Measurements from ENCODE around the gene VPS13C.
A peak's percentile ranks its signal among the peaks of the same experiment; 100 is the strongest.

Gene VPS13C

DNA sequence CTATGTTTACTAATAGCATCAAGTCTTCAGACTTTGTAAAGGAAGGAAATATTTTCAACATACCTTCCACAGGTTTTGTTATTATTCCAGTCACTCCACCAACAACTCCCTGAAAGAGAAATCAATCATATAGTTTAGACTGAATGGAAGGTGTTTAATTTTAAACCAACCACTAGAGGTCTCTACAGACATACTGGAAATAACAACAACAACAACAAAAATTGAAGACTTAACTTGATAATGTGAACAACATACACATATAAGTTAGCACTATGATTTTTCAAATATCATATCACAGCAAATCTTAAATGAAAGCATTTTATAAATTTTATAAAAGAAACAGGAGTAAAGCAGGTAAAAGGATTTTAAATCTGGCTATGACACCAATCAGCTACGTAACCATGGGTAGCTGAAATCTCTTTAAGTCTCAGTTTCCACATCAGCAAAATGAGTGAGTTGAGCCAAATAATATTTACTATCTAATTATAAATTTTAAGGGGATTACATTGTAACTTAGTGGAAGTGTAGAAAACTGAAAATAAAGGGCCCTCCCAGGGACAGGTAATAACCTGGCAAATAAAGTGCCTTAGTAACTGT lies 188.2 kb downstream of the VPS13C start:
- DNase-seq (ENCODE audit: low read depth in 2 of 3, low spot score in 1 of 3): no peak

DNA sequence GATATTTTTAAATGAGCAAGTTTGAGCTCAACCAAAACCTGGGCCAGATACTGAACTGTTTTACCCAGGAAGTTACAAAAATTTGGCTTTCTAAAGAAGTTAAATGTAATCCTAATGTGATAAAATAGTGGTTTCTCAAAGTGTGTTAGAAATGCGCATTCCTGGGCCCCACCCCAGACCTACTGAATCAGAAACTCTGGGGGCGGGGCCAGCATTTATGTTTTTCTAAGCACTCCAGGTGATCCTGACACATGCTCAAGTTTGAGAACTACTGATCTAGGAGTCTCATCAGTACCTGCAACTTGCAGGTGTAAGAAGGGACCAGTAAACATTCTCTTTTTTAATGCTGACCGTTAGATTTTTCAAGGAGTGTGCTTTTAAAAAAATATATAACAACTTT lies 190.6 kb downstream of the VPS13C start:
- no peak for DNase-seq (ENCODE audit: low read depth in 2 of 3, low spot score in 1 of 3)

DNA sequence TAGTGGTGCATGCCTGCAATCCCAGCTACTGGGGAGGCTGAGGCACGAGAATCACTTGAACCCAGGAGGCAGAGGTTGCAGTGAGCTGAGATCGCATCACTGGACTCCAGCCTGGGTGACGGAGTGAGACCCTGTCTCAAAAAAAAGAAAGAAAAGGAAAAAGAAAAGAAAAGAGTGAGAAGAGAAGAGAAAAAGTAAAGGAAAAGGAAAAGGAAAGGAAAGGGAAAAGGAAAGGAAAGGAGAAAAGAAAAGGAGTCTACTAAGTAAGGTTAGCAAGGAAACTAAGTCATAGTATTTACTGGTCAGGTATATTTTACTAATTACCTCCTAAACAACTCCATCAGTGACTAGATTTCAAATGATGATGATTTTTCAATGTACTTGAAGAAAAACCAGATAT lies 198.3 kb downstream of the VPS13C start:
- DNase-seq (ENCODE audit: low read depth in 2 of 3, low spot score in 1 of 3): no peak

DNA sequence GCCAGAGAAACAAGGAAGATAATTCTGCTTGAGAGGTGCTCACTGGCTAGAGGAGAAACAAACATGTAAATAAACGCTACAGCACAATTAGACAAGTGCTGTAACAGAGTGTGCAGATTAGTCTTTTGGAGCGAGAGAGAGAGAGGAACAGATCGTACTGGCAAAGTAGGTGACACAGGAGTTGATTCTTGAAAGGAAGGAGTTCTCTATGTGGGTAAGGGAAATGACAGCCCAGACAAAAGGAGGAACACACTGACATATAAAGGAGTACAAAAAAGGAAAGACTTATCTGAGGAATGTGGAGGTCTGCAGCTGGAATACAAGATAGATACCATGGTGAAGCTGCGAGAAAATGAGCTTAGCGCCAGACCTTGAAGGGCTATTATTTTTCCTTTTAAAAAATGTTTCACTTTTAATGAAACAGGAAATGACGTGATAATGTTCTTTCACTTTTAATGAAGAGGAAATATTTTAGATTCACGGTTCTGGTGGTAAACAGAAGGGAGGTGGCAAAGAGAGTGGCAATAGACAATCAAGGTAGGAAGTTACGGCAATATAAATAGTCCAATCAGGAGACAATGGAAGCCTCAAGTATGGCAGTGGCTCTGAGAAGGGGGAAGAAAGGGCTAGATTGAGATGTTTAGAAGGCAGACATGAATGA lies 202.9 kb downstream of the VPS13C start:
- DNase-seq (ENCODE audit: low read depth in 2 of 3, low spot score in 1 of 3): no peak

DNA sequence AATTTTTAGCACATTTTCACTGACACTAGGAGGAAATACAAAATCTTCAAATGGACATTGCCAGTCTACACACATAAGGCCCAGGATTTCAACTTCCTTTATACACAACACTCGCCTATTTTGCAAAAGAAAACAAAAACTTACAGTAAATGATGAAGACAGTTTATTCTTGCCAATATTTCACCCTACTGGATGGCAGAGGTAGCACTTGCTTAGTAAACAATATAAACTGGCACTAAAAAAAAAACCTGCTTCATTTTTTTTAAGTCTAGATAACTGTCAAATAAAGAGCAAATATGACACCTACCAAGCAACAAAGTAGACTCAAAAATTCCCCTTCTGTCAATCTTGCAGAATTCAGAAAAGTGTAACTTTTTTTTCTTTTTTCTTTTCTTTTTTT lies 204.0 kb downstream of the VPS13C start:
- DNase-seq (ENCODE audit: low read depth in 2 of 3, low spot score in 1 of 3): no peak

DNA sequence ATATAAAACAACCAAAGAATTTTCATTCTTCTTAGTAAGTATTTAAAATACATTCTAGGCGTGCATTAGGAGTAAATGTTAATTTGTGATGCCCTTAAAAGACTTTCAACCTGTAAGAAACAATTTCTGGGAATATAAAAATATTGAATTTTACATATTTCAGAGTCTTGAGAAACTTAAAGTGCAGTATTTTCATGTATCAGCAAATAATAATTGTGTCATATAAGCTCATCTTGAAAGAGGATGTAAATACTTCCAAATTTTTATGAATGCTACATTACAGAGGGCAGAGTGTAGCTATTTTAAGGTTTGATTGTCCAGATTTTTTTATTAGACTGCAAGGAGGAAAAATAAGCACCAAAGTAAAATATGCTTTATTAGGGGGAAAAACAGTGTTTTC lies 207.1 kb downstream of the VPS13C start:
- DNase-seq (ENCODE audit: low read depth in 2 of 3, low spot score in 1 of 3): no peak

DNA sequence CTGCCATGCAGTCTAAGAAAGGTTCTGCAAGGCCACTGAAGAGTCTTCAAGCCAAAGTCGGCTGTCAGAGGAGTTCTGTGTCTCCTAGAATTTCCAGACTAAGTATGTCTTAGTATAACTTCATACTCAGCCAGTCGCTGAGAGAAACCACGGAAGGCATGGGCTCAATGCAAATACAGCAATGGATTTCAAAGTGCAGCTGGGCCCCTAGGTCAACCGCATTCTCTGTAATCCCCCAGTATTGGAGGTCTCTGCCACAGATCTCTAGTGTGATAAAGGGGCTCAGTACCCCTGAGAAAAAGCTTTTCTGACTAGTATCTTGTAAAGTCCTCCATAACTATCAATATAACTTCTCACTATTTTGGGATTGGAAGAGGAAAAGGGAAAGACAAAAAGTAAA lies 208.3 kb downstream of the VPS13C start:
- no peak for DNase-seq (ENCODE audit: low read depth in 2 of 3, low spot score in 1 of 3)

DNA sequence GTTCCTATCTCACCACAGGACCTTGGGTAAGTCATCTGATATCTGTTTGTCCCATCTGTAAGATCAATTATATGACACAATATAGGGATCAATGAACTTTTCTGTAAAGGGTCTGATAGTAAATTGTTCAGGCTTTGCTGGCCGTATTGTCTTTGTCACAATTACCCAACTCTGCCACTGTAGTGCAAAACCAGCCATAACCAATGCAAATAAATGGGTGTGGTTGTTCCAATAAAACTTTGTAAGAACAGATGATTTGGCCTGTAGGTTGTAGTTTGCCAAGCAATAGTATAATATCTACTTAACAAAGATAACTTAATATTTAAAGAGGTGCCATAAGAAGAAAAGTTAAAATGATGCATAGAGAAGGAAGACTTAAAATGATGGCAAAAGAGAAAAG lies 210.8 kb downstream of the VPS13C start:
- no peak for DNase-seq (ENCODE audit: low read depth in 2 of 3, low spot score in 1 of 3)

DNA sequence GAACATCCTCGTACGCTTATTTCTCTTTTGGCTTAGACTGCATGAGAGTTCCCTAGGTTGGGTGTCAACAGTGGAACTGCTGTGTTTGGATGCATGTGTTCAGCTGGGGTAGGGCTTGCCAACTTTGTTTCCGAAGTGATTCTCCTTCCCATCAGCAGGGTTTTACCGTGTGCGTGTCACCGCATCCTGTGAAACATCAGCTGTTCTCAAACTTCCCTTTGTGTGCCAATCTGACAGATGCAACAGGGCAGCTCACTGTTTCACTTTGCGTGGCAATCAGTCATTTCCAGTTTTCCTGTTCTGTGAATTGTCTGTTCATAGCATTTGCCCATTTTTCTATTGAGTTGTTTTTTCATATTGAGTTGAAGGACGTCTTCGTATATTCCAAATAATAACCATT lies 218.8 kb downstream of the VPS13C start:
- no peak for DNase-seq (ENCODE audit: low read depth in 2 of 3, low spot score in 1 of 3)

DNA sequence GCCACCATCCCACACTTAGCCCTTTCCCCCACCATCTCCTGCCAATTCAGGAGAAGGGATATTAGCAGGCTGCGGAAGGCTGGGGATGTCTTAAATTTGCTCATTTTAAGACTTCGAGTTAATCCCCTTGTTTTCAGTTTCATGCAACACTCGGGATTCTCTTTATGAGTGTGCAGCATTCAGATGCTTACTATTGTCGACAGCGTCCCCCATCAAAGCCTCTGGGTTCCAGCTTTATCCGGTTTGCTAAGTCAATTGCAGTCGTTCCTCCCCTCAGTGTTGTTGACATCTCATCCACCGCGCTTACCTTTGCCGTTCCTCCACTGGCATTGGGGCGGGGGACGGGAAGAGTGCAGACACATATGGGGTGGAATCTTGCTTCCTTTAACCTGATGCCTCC lies 220.2 kb downstream of the VPS13C start:
- DNase-seq (ENCODE audit: low read depth in 2 of 3, low spot score in 1 of 3): no peak

DNA sequence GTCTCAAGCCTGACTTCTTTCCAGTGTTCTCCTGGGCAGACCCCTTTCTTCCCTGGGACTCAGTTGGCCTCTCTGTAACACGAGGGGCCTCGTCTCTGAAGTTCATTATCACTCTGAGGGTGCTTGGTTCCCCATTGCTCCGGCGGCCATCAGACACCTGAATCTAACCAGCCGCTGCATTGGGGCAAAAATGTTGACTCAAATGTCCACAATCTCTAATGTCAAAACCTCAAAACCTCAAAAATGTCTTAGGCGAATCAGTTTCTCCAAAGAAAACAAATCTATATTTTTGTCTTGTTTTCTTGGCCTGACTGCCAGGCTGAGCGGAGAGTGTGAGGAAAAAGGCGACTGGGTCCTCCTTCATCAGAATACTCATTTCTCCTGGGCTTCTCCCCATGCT lies 220.7 kb downstream of the VPS13C start:
- no peak for DNase-seq (ENCODE audit: low read depth in 2 of 3, low spot score in 1 of 3)

DNA sequence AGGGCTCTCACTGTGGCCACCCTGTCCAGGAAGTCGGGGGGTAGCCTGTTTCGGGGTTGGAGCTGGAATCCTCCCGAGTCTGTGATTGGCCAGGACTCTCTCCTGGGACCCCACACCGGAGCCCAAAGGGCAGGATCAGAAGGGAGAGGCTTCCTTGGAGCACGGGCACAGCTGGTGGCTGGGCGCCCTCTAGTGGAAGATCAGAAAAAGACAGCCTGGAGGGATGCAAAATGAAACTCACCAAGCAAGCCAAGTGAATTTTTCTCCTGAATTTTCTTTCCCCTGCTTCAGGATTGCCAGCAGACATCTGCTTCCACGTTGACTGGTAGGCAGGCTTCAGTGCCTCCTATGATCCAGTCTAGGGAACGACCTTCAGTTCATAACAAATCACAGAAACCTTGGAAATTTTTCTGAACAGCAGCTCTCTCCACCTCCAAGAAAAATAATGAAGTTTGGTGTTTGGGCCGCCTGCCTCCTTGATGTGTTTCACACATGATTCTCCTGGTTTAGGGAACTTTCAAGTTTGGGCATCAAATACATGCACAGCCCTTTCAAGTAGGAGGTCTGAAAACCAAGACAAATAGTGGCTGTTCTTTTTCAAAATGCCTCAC lies 224.6 kb downstream of the VPS13C start:
- peak; percentile 27 to 65 (median 40) for DNase-seq (ENCODE audit: low read depth in 2 of 3, low spot score in 1 of 3)

DNA sequence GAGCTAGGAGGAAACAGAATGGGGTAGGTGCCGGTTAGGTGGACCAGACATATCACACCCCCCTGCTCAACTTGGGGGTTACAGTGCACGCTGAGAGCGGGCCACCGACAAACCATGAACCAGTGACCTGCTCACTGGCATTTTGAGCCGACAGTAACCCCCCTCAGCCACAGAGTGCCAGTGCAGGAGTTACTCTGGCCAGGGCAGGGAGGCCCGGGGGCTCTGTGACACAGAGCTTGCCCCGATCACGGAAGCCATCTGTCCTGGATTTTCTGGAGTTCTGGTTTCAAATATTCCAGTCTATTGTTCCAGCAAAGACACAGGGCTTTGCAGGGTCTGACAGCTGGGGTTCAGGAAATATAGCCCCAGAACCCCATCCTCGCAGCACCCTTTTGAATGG lies 225.2 kb downstream of the VPS13C start:
- no peak for DNase-seq (ENCODE audit: low read depth in 2 of 3, low spot score in 1 of 3)

DNA sequence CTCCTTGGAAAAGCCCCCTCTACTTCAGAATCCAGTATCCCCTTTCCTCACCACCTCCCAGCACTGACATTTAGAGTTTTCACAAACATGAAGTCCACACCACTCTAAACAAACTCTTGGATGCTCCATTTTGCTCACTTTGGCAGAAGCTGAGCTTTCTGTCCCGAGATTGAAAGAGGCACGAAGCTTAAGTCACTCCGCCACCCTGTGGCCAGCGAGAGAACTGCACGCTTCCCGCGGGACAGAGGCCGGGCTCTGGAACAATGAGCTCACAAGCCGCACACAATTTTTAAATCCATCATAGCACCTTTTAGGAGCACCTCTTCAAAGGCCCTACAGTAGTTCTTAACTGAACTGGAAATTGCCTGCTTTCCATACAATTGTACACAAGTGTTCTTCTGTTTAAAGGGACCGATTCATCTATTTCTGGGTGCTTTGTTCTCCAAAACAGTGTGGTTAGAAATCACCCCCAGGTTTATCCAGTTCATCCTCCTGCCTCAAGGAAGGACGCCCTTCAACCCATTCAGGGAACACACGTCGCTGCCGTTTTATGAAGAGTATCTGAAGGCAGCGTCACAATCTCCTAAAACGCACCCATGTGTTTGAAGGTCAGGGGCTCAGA lies 226.1 kb downstream of the VPS13C start:
- DNase-seq (ENCODE audit: low read depth in 2 of 3, low spot score in 1 of 3): peak; percentile 59 to 79 (median 63)

DNA sequence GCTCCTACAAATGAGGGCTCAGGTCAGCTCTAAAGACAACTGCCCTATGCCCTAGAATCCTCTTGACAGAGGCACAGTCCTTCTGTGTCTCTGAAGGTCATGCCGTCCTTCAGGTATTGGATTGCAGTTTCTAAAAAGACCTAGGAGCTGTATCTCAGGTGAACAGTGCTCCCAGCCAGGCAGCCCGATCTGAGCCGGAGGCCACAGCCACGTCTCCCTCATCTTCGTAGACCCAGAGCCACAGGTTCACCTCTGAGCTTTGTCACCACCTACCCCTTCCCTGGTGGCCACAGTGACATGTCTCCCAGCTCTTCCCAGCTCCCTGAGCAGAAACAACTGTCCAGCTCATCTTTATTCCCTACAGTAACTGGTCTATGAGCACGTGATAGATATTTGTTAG lies 228.0 kb downstream of the VPS13C start:
- DNase-seq (ENCODE audit: low read depth in 2 of 3, low spot score in 1 of 3): no peak

DNA sequence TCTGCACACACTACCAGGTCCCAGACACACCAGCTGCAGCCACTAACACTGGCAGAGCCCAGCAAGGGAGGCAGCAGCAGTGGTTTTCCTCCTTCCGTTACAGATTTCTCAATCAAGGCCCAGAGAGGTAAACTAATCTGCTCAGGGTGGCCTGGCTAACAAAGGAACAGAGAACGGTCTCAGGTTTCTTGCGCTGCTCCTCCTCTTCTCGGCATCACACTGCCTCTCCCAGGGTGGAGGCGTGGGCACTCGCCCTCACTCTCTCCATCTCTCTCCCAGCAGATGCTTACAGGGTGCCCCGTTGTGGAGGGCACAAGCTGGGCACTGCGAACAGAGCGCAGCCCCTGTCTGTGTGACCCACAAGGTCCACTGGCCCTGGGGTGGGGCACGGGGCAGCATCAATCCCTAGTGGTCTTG lies 228.7 kb downstream of the VPS13C start:
- DNase-seq (ENCODE audit: low read depth in 2 of 3, low spot score in 1 of 3): no peak

DNA sequence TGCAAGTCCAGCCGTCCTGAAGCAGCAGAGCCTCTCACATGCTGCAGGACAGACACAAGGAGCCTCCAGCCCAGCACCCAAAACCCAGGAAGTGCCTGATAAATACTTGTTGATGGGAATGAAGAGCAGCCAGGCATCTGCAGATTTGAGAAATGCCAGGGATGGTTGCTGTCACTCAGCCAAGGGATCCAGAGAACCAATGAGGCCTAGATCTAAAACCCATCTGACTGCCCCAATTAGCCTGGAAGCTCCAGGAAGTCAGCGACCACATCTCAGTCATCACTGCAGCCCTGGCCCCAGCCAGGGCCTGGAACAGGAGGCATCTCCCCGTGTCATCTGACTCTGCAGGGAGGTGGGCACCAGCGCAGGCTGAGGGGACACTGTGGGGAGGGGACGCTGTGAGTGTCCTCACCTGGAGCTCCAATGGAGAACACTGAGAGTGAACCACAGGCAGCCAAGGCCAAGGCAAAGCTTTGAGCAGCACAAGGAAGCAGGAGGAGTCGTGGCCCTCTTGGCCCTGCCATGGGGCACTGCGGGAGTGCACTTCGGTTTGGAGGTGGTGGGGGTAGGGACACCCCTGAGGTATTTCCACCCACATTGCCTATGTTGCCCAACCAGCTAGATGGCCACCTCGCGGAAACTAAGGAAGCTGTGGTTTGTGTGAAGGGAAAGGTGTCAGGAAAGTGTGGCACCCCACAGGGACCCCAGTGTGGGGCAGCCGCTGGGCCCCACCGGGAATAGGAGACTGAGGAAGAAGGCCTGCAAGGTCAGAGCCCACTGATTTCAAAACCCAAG lies 229.5 kb downstream of the VPS13C start:
- no peak for DNase-seq (ENCODE audit: low read depth in 2 of 3, low spot score in 1 of 3)

DNA sequence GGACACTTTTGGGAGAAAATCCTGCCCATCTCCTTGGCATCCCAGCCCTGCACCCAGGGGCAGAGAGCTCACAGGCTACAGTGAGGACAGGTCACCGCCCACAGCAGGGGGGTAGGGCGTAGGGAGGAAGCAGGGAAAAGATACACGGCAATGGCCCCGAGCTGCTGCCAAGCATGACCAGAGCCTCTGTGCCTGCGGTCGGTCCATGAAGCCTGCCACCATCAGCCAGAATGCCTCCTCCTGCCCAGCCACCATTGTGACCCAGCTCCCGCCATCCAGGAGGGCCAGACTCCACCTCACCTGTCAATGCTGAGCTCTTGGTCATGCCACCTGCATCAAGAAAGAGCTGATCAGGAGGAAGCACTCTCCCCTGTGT lies 230.7 kb downstream of the VPS13C start:
- DNase-seq (ENCODE audit: low read depth in 2 of 3, low spot score in 1 of 3): no peak

DNA sequence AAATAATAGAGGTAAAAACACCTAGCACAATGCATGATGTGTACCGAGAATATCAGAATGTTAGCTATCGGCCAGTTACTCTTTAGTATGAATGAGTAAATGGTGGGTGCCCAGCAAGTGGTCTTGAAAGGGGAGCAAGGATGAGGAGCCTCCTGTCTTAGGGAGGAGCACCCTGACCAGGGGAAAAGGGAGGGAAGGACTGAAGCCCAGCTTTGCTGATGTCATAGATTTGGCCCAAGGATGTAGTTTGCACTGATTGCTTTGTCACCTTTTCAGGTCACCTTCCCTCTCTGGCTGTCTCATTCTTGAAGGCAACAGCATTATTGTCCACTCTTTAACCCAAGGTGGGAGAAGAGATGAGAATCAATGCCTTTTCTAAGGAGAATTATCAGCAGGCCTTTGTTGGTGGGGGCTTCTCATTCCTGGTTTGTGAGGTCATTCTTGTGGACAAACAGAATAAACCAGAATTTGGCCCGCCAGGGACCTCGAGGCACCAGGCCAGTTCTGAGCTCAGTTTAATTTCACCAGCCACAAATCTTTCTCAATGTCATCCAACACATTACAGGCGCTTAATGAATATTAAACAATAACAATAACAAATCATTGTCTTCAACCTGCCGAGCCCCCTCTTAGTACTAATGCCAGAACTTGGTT lies 231.3 kb downstream of the VPS13C start:
- no peak for DNase-seq (ENCODE audit: low read depth in 2 of 3, low spot score in 1 of 3)

DNA sequence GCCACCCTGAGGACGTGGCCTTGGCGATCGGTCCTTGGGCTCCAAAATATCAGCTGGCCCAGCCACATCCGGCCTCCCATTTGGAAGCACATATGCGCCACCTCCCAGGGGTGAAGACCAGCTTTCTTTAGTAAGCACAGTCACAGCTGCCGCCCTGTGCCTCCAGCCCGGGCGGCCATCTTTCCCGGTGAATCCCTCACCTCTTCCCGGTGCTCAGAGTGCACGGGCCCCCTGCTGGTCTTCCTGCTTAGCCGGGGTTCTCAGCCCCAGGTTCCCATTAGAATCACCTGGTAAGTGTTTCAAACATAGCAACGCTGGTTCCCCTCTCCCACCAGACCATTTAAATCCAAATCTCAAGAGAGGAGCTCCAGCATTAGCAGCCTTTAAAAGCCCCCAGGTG lies 232.2 kb downstream of the VPS13C start:
- DNase-seq (ENCODE audit: low read depth in 2 of 3, low spot score in 1 of 3): no peak

DNA sequence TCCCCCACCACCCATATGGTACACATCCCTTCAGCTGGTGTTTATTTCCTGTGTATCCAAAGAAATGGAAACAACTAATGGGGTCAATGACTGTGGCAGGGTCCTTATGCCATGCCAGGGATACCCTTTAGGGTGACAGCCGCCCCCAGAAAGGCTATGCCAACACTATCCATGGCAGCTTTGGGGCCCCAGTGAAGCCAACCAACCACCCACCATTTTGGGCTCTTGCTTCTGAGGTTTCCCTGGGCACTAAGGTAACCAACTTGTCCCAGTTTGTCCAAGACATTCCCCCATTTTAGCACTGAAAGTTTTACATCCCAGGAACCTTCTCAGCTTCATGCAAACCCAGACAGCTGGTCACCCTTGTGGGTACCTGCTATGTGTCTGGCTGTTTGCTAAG lies 233.1 kb downstream of the VPS13C start:
- no peak for DNase-seq (ENCODE audit: low read depth in 2 of 3, low spot score in 1 of 3)

All from stimulated activated CD4-positive, alpha-beta T cell treated with anti-CD3 and anti-CD28 coated beads, Interleukin-12 subunit alpha, Interleukin-12 subunit beta, amount 100 ng/mL, for 48 hours (primary cell).